KMS-11 (cell line): Measurements from ENCODE around the gene ACSF3.
"Not testable (repeated sequence)": the region's sequence is repeated elsewhere in the genome, so short reads cannot be mapped to it uniquely, and the experiment has no call there.

Experiments
- H2AFZ ChIP-seq: fragments of 200-600 bp; sonication (generic); 2 replicates; pipeline ENCODE4 v1.6.1; 2016; ENCODE audit warnings: antibody characterized with exemption, mixed run types, low read depth
- H3K27ac ChIP-seq: fragments of 200-600 bp; sonication (generic); 2 replicates; pipeline ENCODE4 v1.6.1; 2016; ENCODE audit warnings: mild to moderate bottlenecking, mixed run types
- H3K27me3 ChIP-seq: fragments of 200-600 bp; sonication (generic); 2 replicates; pipeline ENCODE4 v1.6.1; 2017; ENCODE audit warnings: mild to moderate bottlenecking, low read depth, mixed run types, moderate library complexity; ENCODE audit not compliant: insufficient read depth
- H3K36me3 ChIP-seq: fragments of 200-600 bp; sonication (generic); 2 replicates; pipeline ENCODE4 v1.6.1; 2017; ENCODE audit warnings: mild to moderate bottlenecking, mixed run types; ENCODE audit not compliant: insufficient read depth
- H3K4me1 ChIP-seq: fragments of 200-600 bp; sonication (generic); 2 replicates; pipeline ENCODE4 v1.6.1; 2016; ENCODE audit warnings: mild to moderate bottlenecking, low read depth, mixed run types; ENCODE audit not compliant: poor library complexity, severe bottlenecking
- H3K4me2 ChIP-seq: fragments of 200-600 bp; sonication (generic); 2 replicates; pipeline ENCODE4 v1.7.0; 2016; ENCODE audit warnings: mild to moderate bottlenecking, mixed run types
- H3K4me3 ChIP-seq: fragments of 200-600 bp; sonication (generic); IDR thresholded peaks from 2 replicates; pipeline ENCODE4 v1.6.1; 2017; ENCODE audit warnings: low read depth, low read length, mixed read lengths; ENCODE audit not compliant: insufficient read depth
- H3K79me2 ChIP-seq: fragments of 200-600 bp; sonication (generic); 2 replicates; pipeline ENCODE4 v1.6.1; 2016; ENCODE audit warnings: low read depth, mixed run types; ENCODE audit not compliant: insufficient read depth
- H3K9ac ChIP-seq: fragments of 200-600 bp; sonication (generic); 2 replicates; pipeline ENCODE4 v1.6.1; 2016; ENCODE audit warnings: mild to moderate bottlenecking, mixed run types
- H4K20me1 ChIP-seq: fragments of 200-600 bp; sonication (generic); 2 replicates; pipeline ENCODE4 v1.6.1; 2016; ENCODE audit warnings: mild to moderate bottlenecking, mixed run types; ENCODE audit not compliant: insufficient read depth
- TF ChIP-seq, protein P1 (sequence below): fragments of 200-600 bp; sonication (generic); conservative IDR thresholded peaks from 2 replicates; pipeline ENCODE4 v1.6.1; 2017; ENCODE audit warnings: low read depth, mild to moderate bottlenecking, antibody characterized with exemption, low read length, moderate library complexity, mixed read lengths

Gene ACSF3

GRCh38 chr16:89164436-89164835, 70.8 kb downstream of the ACSF3 start:
- Histone ChIP-seq H3K4me3 (no peak overlapping the region), H3K4me1 (peaks cover 6% of the 10 kb centered on the region)

DNA sequence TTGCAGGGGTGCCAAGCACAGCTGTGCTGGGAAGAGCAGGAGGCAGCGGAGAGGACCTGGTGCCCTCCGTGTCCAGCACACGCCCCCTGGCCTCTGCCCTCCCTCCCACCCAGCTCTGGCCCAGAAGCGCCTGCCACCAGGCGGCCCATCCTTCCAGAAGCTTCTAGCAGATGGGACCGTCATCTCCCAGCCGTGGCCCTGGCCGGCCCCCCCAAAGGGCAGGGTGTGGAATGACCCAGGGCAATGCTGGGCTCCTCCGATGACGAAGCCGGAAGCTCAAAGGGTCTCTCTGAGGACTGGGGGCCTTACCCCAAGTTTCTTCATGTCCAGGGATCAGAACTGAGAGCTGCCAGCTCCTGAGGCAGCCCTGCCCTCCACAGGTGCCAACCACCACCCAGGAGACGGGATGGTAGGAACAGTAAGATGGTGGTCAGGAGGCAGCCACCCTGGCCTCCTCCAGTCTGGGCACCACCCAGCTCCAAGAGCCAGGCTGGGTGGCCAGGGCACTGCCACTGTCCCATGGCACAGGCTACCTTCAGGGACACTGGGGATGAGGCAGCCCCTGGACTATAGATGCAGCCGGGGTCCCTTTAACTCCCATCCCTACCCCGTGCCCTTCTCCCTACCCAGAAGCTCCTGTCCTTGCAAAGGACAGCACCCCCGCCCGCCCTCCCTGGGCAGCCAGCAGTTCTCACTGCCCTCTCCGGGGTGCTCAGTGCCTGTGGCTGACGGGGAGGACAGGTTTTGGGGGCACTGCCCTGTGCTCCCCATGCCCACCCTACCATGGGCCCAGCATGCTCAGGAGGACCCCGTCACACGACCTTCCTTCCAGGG, 71.4 kb downstream of the ACSF3 start:
- H3K27me3 ChIP-seq = peaks cover 36% of the 10 kb centered on the region
- H3K4me3 ChIP-seq = no peak overlapping the region
- H3K79me2 ChIP-seq = no peaks in the 10 kb centered on the region
- TF ChIP-seq, protein P1, sequence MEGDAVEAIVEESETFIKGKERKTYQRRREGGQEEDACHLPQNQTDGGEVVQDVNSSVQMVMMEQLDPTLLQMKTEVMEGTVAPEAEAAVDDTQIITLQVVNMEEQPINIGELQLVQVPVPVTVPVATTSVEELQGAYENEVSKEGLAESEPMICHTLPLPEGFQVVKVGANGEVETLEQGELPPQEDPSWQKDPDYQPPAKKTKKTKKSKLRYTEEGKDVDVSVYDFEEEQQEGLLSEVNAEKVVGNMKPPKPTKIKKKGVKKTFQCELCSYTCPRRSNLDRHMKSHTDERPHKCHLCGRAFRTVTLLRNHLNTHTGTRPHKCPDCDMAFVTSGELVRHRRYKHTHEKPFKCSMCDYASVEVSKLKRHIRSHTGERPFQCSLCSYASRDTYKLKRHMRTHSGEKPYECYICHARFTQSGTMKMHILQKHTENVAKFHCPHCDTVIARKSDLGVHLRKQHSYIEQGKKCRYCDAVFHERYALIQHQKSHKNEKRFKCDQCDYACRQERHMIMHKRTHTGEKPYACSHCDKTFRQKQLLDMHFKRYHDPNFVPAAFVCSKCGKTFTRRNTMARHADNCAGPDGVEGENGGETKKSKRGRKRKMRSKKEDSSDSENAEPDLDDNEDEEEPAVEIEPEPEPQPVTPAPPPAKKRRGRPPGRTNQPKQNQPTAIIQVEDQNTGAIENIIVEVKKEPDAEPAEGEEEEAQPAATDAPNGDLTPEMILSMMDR = no peak
- H4K20me1 ChIP-seq = no peaks in the 10 kb centered on the region
- no peak overlapping the region for H3K27ac ChIP-seq
- H3K36me3 ChIP-seq = no peaks in the 10 kb centered on the region
- H3K9ac ChIP-seq = no peak overlapping the region
- no peak overlapping the region for H2AFZ ChIP-seq
- no peak overlapping the region for H3K4me2 ChIP-seq
- peaks cover 10% of the 10 kb centered on the region for H3K4me1 ChIP-seq

More at GRCh38 chr16:89164436-89164835, 70.8 kb downstream of the ACSF3 start:
- Histone ChIP-seq H3K27ac (no peak overlapping the region), H3K36me3 (no peaks in the 10 kb centered on the region), H3K9ac (no peak overlapping the region), H2AFZ (no peak overlapping the region), H3K27me3 (peaks cover 31% of the 10 kb centered on the region), H3K79me2 (no peaks in the 10 kb centered on the region), H3K4me2 (no peak overlapping the region), H4K20me1 (no peaks in the 10 kb centered on the region)
- TF ChIP-seq, protein P1 = no peak

GRCh38 chr16:89165681-89165979, 72.0 kb downstream of the ACSF3 start:
- H4K20me1 ChIP-seq, H3K4me3 ChIP-seq, H3K27ac ChIP-seq, H3K9ac ChIP-seq, H3K36me3 ChIP-seq, H2AFZ ChIP-seq, H3K79me2 ChIP-seq, H3K4me2 ChIP-seq: not testable (repeated sequence)
- Histone ChIP-seq H3K27me3 (peaks cover 37% of the 10 kb centered on the region), H3K4me1 (peaks cover 15% of the 10 kb centered on the region)

DNA sequence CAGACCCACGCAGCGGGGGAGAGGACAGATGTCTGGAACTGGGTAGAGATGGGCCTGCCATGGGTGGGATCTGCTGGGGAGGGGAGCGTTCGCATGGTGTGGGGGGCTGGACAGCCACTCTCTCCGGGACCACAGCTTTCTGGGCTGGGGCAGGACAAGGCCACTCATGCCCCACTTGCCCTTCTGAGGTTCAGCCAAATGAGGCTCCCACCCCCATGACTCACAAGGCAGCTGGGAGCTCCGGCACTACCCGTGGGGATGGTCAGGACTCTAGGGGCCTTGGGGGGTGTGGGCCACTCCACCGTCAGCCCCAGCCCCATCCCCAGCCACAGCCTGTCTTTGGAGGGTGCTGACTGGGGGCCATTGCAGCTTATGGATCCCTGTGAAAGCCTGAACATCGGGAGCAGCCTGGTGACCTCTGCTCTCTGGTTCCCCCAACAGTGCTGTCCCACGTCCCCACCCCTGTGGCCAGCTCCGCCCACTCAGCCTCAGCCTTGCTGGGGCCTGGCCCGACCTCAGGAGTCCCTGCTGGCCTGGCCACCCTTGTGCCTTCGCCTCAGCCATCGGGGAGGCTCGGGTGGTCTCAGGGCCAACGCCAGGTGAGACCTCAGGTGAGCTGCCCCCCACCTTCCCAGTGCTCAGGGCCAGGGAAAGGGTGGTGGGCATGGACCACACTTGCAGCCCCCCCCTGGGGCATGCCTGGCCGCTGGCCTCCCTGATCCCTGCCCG, 73.2 kb downstream of the ACSF3 start:
- Histone ChIP-seq H3K9ac (no peak overlapping the region), H3K36me3 (no peaks in the 10 kb centered on the region), H3K4me2 (no peak overlapping the region), H3K27ac (no peak overlapping the region), H3K27me3 (peaks cover 37% of the 10 kb centered on the region), H3K4me1 (peaks cover 21% of the 10 kb centered on the region), H2AFZ (no peak overlapping the region), H3K4me3 (no peak overlapping the region), H4K20me1 (no peaks in the 10 kb centered on the region), H3K79me2 (no peaks in the 10 kb centered on the region)
- TF ChIP-seq, protein P1 = no peak
